Caco-2 (cell line): ENCODE results near the gene ADGRL2. TPM values are rescaled to one million over a fixed set of nuclear protein-coding genes. Genes with fewer than 3 reads are reported as not detected.

ENCODE experiments used
- BruUV-seq: library from RNA; stranded (reverse); fragments of 400-500 nt; replicated peaks from 2 replicates; lab custom pipeline; 2021; lab: Mats Ljungman, UMichigan
- CTCF ChIA-PET: fragments of 300-600 bp; sonication (Branson Sonifier 250); formaldehyde crosslinking; loops from one replicate; lab custom pipeline; 2022; ENCODE audit warnings: antibody characterized with exemption; lab: Charles Lee
- POLR2A ChIA-PET: fragments of 300-600 bp; sonication (Branson Sonifier 250); formaldehyde crosslinking; loops from one replicate; lab custom pipeline; 2022; ENCODE audit warnings: antibody characterized with exemption; lab: Charles Lee
- DNase-seq, 2 experiments: peaks; one replicate each; pipeline versions ENCODE4 v3.0.0 to v3.0.0-alpha.2; 2020 to 2022
- H3K27me3 ChIP-seq: replicated peaks from 2 replicates; pipeline ENCODE4 v1.6.0; 2011; ENCODE audit warnings: low read length; ENCODE audit not compliant: control insufficient read depth, insufficient read depth
- H3K36me3 ChIP-seq: 2 replicates; pipeline ENCODE4 v1.5.1; 2011; ENCODE audit warnings: low read length; ENCODE audit not compliant: control insufficient read depth, insufficient read depth
- H3K4me1 ChIP-seq: fragments of 250-450 bp; sonication (Bioruptor Pico); 2 replicates; pipeline ENCODE4 v1.5.1; 2020; ENCODE audit warnings: mild to moderate bottlenecking
- H3K4me3 ChIP-seq: 2 replicates; pipeline ENCODE4 v1.5.1; 2011; ENCODE audit warnings: low read depth, mild to moderate bottlenecking, control low read depth, low read length
- H3K9me3 ChIP-seq: fragments of 250-450 bp; sonication (Bioruptor Pico); 2 replicates; pipeline ENCODE4 v1.5.1; 2020; ENCODE audit warnings: mild to moderate bottlenecking, moderate library complexity
- H3K27ac Mint-ChIP-seq: one replicate; pipeline ENCODE4 v1.8.0; 2022; ENCODE audit warnings: mixed read lengths; ENCODE audit not compliant: unreplicated experiment
- H3K27me3 Mint-ChIP-seq: one replicate; pipeline ENCODE4 v1.8.0; 2022; ENCODE audit warnings: mixed read lengths; ENCODE audit not compliant: insufficient read depth, unreplicated experiment
- H3K36me3 Mint-ChIP-seq: one replicate; pipeline ENCODE4 v1.8.0; 2022; ENCODE audit warnings: mild to moderate bottlenecking, mixed read lengths; ENCODE audit not compliant: insufficient read depth, unreplicated experiment
- H3K4me1 Mint-ChIP-seq: one replicate; pipeline ENCODE4 v1.8.0; 2022; ENCODE audit warnings: low read depth, mixed read lengths; ENCODE audit not compliant: unreplicated experiment
- H3K4me3 Mint-ChIP-seq: one replicate; pipeline ENCODE4 v1.8.0; 2022; ENCODE audit warnings: mild to moderate bottlenecking, moderate library complexity, mixed read lengths; ENCODE audit not compliant: unreplicated experiment
- H3K9me3 Mint-ChIP-seq: one replicate; pipeline ENCODE4 v1.8.0; 2022; ENCODE audit warnings: mixed read lengths; ENCODE audit not compliant: unreplicated experiment
- CTCF ChIP-seq, 2 experiments: fragments of 200-600 bp in 1 of 2; IDR thresholded peaks; 1 replicate in 1 of 2; 2 replicates in 1 of 2; pipeline versions ENCODE4 v1.5.1 to v1.8.0; 2011 to 2022; ENCODE audit warnings: antibody characterized with exemption in 1 of 2, control low read depth in 1 of 2, inconsistent platforms in 1 of 2, low read depth in 1 of 2, low read length in 1 of 2, mild to moderate bottlenecking in 1 of 2, moderate library complexity in 1 of 2; ENCODE audit not compliant: insufficient read depth in 1 of 2, severe bottlenecking in 1 of 2, unreplicated experiment in 1 of 2
- intact Hi-C: fragments of 100-400 bp; cut with micrococcal nuclease; formaldehyde crosslinking; loops from one replicate; pipeline ENCODE4 v1.10.0; 2022; ENCODE audit not compliant: unreplicated experiment
- total RNA-seq: library from RNA; stranded (reverse); gene quantifications from 2 replicates; pipeline ENCODE4 v1.2.3, GENCODE V29; 2022

The ADGRL2 gene
- total RNA-seq, 1 experiment from 2014 or later = 3.8 TPM

GRCh38 chr1:81848880-81849682 lies 48.3 kb downstream of the ADGRL2 start:
- Histone ChIP-seq H3K4me1 (no peaks in the 10 kb centered on the region), H3K27me3 (no peaks in the 10 kb centered on the region), H3K9me3 (no peaks in the 10 kb centered on the region), H3K36me3 (no peaks in the 10 kb centered on the region), H3K4me3 (no peak overlapping the region)
- CTCF ChIA-PET = no interaction called here
- no peak overlapping the region for H3K27ac Mint-ChIP-seq
- BruUV-seq = no TSS peak
- intact Hi-C loops = no loop called here
- DNase-seq = no peak
- no peaks in the 10 kb centered on the region for H3K4me1 Mint-ChIP-seq
- POLR2A ChIA-PET = no interaction called here
- H3K4me3 Mint-ChIP-seq = no peak overlapping the region
- no peaks in the 10 kb centered on the region for H3K9me3 Mint-ChIP-seq
- no peaks in the 10 kb centered on the region for H3K27me3 Mint-ChIP-seq
- no peaks in the 10 kb centered on the region for H3K36me3 Mint-ChIP-seq
- TF ChIP-seq CTCF (IDR thresholded peaks at IDR 0.05; ENCODE audit: insufficient read depth in 1 of 2, low read depth in 1 of 2, low read length in 1 of 2, severe bottlenecking in 1 of 2, unreplicated experiment in 1 of 2) = no peak

- Histone ChIP-seq H3K9me3 (no peaks in the 10 kb centered on the region), H3K27me3 (no peaks in the 10 kb centered on the region), H3K36me3 (no peaks in the 10 kb centered on the region), H3K4me1 (no peaks in the 10 kb centered on the region), H3K4me3 (no peak overlapping the region)
- no peaks in the 10 kb centered on the region for H3K9me3 Mint-ChIP-seq
- H3K36me3 Mint-ChIP-seq = no peaks in the 10 kb centered on the region
- DNase-seq = no peak
- H3K4me3 Mint-ChIP-seq = no peak overlapping the region
- no peak for TF ChIP-seq CTCF (IDR thresholded peaks at IDR 0.05; ENCODE audit: insufficient read depth in 1 of 2, low read depth in 1 of 2, low read length in 1 of 2, severe bottlenecking in 1 of 2, unreplicated experiment in 1 of 2)
- H3K27ac Mint-ChIP-seq = no peak overlapping the region
- POLR2A ChIA-PET = no interaction called here
- CTCF ChIA-PET = no interaction called here
- H3K27me3 Mint-ChIP-seq = no peaks in the 10 kb centered on the region
- BruUV-seq = no TSS peak
- H3K4me1 Mint-ChIP-seq = no peaks in the 10 kb centered on the region
- intact Hi-C loops = no loop called here
Measured at GRCh38 chr1:81850031-81850430, 49.3 kb downstream of the ADGRL2 start.

DNA sequence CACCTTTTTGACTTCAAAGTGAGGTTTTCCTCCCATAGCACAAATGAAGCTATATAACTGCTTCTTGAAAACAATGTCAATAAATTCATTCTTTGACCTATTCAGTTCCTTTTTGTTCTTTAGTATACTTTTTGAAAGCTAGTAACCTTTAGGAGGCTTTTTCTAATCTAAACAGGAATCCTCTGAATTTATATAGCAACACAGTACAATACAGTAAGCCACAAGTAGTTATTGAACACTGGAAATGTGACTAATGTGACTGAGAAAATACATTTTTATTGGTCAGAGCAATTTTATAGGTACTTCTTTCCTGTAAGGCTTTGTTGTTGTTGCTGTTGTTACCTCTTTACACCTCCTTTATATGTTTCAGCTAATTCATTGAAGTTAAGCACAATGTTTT lies 49.8 kb downstream of the ADGRL2 start:
- H3K27ac Mint-ChIP-seq = no peak overlapping the region
- ChIA-PET CTCF (no interaction called here), POLR2A (no interaction called here)
- no peak for TF ChIP-seq CTCF (IDR thresholded peaks at IDR 0.05; ENCODE audit: insufficient read depth in 1 of 2, low read depth in 1 of 2, low read length in 1 of 2, severe bottlenecking in 1 of 2, unreplicated experiment in 1 of 2)
- intact Hi-C loops = no loop called here
- H3K9me3 Mint-ChIP-seq = no peaks in the 10 kb centered on the region
- H3K36me3 Mint-ChIP-seq = no peaks in the 10 kb centered on the region
- Histone ChIP-seq H3K4me1 (no peaks in the 10 kb centered on the region), H3K4me3 (no peak overlapping the region), H3K27me3 (no peaks in the 10 kb centered on the region), H3K36me3 (no peaks in the 10 kb centered on the region), H3K9me3 (no peaks in the 10 kb centered on the region)
- no TSS peak for BruUV-seq
- no peaks in the 10 kb centered on the region for H3K4me1 Mint-ChIP-seq
- no peak overlapping the region for H3K4me3 Mint-ChIP-seq
- H3K27me3 Mint-ChIP-seq = no peaks in the 10 kb centered on the region
- DNase-seq = no peak
